Bronchial epithelial cell (primary cell): ENCODE results near the gene PDXK. TPM values are rescaled to one million over a fixed set of nuclear protein-coding genes. Genes with fewer than 3 reads are reported as not detected.

Experiments used
- DNase-seq: peaks from one replicate; pipeline ENCODE4 v3.0.0-alpha.2; 2010; ENCODE audit warnings: low read depth
- FAIRE-seq: peaks from 2 replicates; lab custom pipeline; 2011; peaks lifted over from hg19 to GRCh38; lab: Jason Lieb, UNC
- H3K27me3 ChIP-seq: 2 replicates; pipeline ENCODE4 v1.5.1; 2011; ENCODE audit warnings: low read length; ENCODE audit not compliant: control insufficient read depth, insufficient read depth
- H3K36me3 ChIP-seq: 2 replicates; pipeline ENCODE4 v1.5.1; 2011; ENCODE audit warnings: low read length; ENCODE audit not compliant: control insufficient read depth, insufficient read depth
- H3K4me3 ChIP-seq: 2 replicates; pipeline ENCODE4 v1.5.1; 2011; ENCODE audit warnings: mild to moderate bottlenecking, low read depth, low read length, control low read depth
- CTCF ChIP-seq: IDR thresholded peaks from 2 replicates; pipeline ENCODE4 v1.5.1; 2011; ENCODE audit warnings: mild to moderate bottlenecking, moderate library complexity, low read length, control low read depth, inconsistent platforms; ENCODE audit not compliant: insufficient read depth, severe bottlenecking
- total RNA-seq: library from RNA; depleted of rRNA; stranded (reverse); fragments of >200 nt; gene quantifications from 2 replicates; pipeline ENCODE4 v1.2.1, GENCODE V29; 2014

PDXK gene
- total RNA-seq, 1 donor from 2014 or later = 591 TPM

DNA sequence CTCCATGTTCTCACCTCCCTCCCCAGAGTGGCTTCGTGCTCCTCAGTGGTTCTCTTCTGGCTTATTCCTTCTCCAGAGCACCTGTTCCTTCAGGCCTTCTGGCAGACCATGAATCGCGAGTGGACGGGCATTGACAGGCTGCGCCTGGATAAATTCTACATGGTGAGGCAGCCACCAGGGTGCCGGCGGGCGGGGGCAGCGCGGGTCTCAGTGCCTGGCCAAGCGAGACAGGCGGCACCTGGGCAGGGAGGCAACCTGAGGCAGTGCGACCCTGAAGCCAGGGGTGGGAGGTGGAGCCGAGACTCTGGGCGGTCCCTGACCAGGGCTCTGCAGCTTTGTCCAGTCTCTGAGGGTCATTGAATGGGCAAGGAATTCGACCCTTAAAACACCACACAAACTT is 74.3 kb downstream of the PDXK start:
- H3K27me3 ChIP-seq = no peaks in the 10 kb centered on the region
- FAIRE-seq (no peak), DNase-seq (no peak)
- peaks cover 56% of the 10 kb centered on the region for H3K36me3 ChIP-seq
- no peak overlapping the region for H3K4me3 ChIP-seq
- no peak for TF ChIP-seq CTCF

DNA sequence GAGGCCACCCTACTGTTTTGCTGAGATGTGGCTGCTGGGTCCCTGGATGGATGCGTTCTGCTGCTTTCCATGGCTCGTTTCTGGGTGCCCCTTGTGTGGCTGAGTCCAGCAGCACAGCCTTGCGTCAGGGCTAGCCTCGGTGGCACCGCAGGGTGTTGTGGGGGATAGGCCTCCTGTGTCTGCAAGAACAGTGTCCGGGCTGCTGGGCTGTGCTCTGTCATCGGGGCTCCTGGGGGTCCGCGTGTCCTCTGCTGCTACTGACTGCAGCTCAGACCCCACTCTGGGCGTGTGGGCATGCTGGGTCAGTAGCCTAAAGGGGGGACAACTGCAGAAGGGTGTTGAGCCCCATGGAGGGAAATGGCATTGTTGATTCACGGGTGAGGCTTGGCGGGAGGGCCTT is 75.4 kb downstream of the PDXK start:
- H3K36me3 ChIP-seq = peaks cover 66% of the 10 kb centered on the region
- TF ChIP-seq CTCF = no peak
- no peaks in the 10 kb centered on the region for H3K27me3 ChIP-seq
- DNase-seq = no peak
- H3K4me3 ChIP-seq = no peak overlapping the region
- no peak for FAIRE-seq

DNA sequence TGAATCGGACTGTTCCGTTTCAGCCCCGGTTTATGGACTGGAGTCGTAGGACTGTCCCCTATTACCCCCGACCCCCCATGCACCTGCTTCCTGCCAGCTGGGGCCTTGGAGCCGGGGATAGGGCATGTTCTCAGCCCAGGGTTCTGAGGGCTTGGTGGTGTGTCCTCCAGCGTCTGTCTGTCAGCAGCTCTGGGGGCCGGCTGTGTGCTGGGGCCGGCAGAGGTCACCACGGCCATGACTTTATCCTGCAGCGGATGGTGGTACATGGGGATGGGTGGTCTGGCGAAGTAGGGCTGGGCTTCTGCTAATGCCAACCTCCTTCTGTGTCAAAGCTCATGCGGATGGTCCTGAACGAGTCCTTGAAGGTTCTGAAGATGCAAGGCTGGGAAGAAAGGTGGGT is 75.9 kb downstream of the PDXK start:
- peaks cover 69% of the 10 kb centered on the region for H3K36me3 ChIP-seq
- H3K27me3 ChIP-seq = no peaks in the 10 kb centered on the region

DNA sequence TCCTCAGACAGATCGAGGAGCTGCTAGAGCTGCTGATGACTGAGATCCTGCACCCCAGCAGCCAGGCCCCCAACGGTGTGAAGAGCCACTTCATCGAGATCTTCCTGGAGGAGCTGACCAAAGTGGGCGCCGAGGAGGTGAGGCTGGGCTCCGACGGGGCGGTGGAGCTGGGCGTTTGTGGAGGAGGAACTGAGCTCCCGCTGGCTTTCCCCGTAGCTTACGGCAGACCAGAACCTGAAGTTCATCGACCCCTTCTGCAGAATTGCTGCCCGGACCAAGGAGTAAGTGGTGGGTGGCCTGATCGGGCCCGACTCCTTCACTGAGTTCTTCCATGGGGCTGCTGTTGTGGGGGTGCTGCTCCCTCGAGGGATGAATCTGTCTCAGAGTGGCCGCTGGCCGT is 78.5 kb downstream of the PDXK start:
- Histone ChIP-seq H3K4me3 (no peak overlapping the region), H3K27me3 (no peaks in the 10 kb centered on the region), H3K36me3 (peaks cover 74% of the 10 kb centered on the region)
- no peak for TF ChIP-seq CTCF
- FAIRE-seq (no peak), DNase-seq (no peak)

More for the DNA sequence above, 75.9 kb downstream of the PDXK start:
- FAIRE-seq (no peak), DNase-seq (no peak)
- no peak overlapping the region for H3K4me3 ChIP-seq
- TF ChIP-seq CTCF = no peak

GRCh38 chr21:43797925-43798715 is 79.2 kb downstream of the PDXK start:
- DNase-seq = no peak
- no peaks in the 10 kb centered on the region for H3K27me3 ChIP-seq
- FAIRE-seq = no peak
- H3K36me3 ChIP-seq = peaks cover 73% of the 10 kb centered on the region
- no peak for TF ChIP-seq CTCF
- H3K4me3 ChIP-seq = no peak overlapping the region
